ENCODE measurements around the gene ZSCAN29.

The ZSCAN29 gene

GRCh38 chr15:43370975-43371974 is at the start of gene ZSCAN29, which contains the start of gene TUBGCP4:
Gene ZSCAN29, minus strand, starts transcription at chr15:43371043. Its CDS starts 1,130 bp downstream, at chr15:43369913.
Gene TUBGCP4, plus strand, starts transcription at chr15:43371101. Its CDS starts 254 bp downstream, at chr15:43371355.
- no peak for DNase-seq (ENCODE audit: low read depth)
- peak; percentile 28 for TF ChIP-seq CTCF (IDR thresholded peaks at IDR 0.05; ENCODE audit: control insufficient read depth, insufficient read depth, low read depth, low read length, missing control alignments)

GRCh38 chr15:43420435-43420834 is 49.6 kb upstream of the ZSCAN29 start:
- H3K4me3 ChIP-seq (ENCODE audit: control insufficient read depth, low read depth, low read length): no peak overlapping the region
- no peak for TF ChIP-seq CTCF (IDR thresholded peaks at IDR 0.05; ENCODE audit: control insufficient read depth, insufficient read depth, low read depth, low read length, missing control alignments)
- no peak for DNase-seq (ENCODE audit: low read depth)

More at GRCh38 chr15:43370975-43371974, at the start of gene ZSCAN29, which contains the start of gene TUBGCP4:
- H3K4me3 ChIP-seq (ENCODE audit: control insufficient read depth, low read depth, low read length): peak within 1 kb of the TSS; percentile 73

GRCh38 chr15:43414196-43414595 is 43.4 kb upstream of the ZSCAN29 start:
- H3K4me3 ChIP-seq (ENCODE audit: control insufficient read depth, low read depth, low read length): no peak overlapping the region

GRCh38 chr15:43412096-43412495 is 41.3 kb upstream of the ZSCAN29 start:
- DNase-seq (ENCODE audit: low read depth): no peak
- no peak for TF ChIP-seq CTCF (IDR thresholded peaks at IDR 0.05; ENCODE audit: control insufficient read depth, insufficient read depth, low read depth, low read length, missing control alignments)
- H3K4me3 ChIP-seq (ENCODE audit: control insufficient read depth, low read depth, low read length): no peak overlapping the region

More at GRCh38 chr15:43414196-43414595, 43.4 kb upstream of the ZSCAN29 start:
- no peak for TF ChIP-seq CTCF (IDR thresholded peaks at IDR 0.05; ENCODE audit: control insufficient read depth, insufficient read depth, low read depth, low read length, missing control alignments)
- DNase-seq (ENCODE audit: low read depth): no peak

- no peak for TF ChIP-seq CTCF (IDR thresholded peaks at IDR 0.05; ENCODE audit: control insufficient read depth, insufficient read depth, low read depth, low read length, missing control alignments)
- peak; percentile 16 for DNase-seq (ENCODE audit: low read depth)
- H3K4me3 ChIP-seq (ENCODE audit: control insufficient read depth, low read depth, low read length): no peak overlapping the region
Measured at GRCh38 chr15:43410572-43411214, 39.9 kb upstream of the ZSCAN29 start.

- no peak for TF ChIP-seq CTCF (IDR thresholded peaks at IDR 0.05; ENCODE audit: control insufficient read depth, insufficient read depth, low read depth, low read length, missing control alignments)
- H3K4me3 ChIP-seq (ENCODE audit: control insufficient read depth, low read depth, low read length): no peak overlapping the region
- no peak for DNase-seq (ENCODE audit: low read depth)
Measured at GRCh38 chr15:43408789-43409188, 37.9 kb upstream of the ZSCAN29 start.

Measured in AG09309 (cell line).